Measurements from ENCODE around the gene ZNF782.

DNA sequence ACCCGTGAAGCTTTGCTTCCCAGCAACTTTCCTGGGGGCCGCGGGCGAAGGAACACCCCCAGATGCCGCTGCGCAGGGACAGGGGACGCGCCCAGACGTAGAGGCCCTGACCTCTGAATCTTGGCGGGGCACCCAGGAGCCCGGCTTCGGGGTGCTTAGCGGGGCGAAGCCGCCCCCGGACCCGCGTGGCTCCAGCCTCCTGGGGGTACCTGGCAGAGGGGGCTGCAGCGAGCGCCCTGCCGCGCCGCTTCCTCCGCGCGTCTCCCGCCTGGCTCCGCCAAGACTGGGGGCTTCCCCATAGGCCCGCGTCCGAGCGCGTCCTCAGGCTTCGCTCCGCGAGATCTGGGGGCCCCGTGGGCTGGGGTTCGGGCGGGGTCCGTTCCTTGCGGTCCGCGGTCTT is 23.0 kb upstream of the ZNF782 start:
- TF ChIP-seq EZH2 (IDR thresholded peaks at IDR 0.05; ENCODE audit: insufficient read depth, poor library complexity, severe bottlenecking), result no peak
- no peak for TF ChIP-seq EZH2phosphoT487 (IDR thresholded peaks at IDR 0.05; ENCODE audit: insufficient read depth, low read depth)
